SKM-1 (cell line): ENCODE results near the gene PTPRN2.

ENCODE experiments used
- DNase-seq: peaks from one replicate; lab custom pipeline; 2025; ENCODE audit not compliant: unreplicated experiment; lab: John Stamatoyannopoulos, UW

Gene PTPRN2

GRCh38 chr7:158129037-158130022, 458.3 kb downstream of the PTPRN2 start:
- no peak for DNase-seq

- DNase-seq, result no peak
Observed at GRCh38 chr7:158128572-158128971, 459.1 kb downstream of the PTPRN2 start.

GRCh38 chr7:158127241-158127640, 460.4 kb downstream of the PTPRN2 start:
- DNase-seq, result no peak

- no peak for DNase-seq
Observed at GRCh38 chr7:158126661-158127060, 461.0 kb downstream of the PTPRN2 start.

- no peak for DNase-seq
Observed at GRCh38 chr7:158125721-158126120, 461.9 kb downstream of the PTPRN2 start.

- DNase-seq, result no peak
Observed at GRCh38 chr7:158125091-158125490, 462.5 kb downstream of the PTPRN2 start.

GRCh38 chr7:158124671-158125079, 462.9 kb downstream of the PTPRN2 start:
- no peak for DNase-seq

GRCh38 chr7:158123753-158124152, 463.9 kb downstream of the PTPRN2 start:
- no peak for DNase-seq

- DNase-seq, result no peak
Observed at GRCh38 chr7:158123214-158123613, 464.4 kb downstream of the PTPRN2 start.

- DNase-seq, result no peak
Observed at GRCh38 chr7:158121441-158122045, 466.1 kb downstream of the PTPRN2 start.

- no peak for DNase-seq
Observed at GRCh38 chr7:158120716-158121115, 466.9 kb downstream of the PTPRN2 start.

- no peak for DNase-seq
Observed at GRCh38 chr7:158120316-158120715, 467.3 kb downstream of the PTPRN2 start.

- no peak for DNase-seq
Observed at GRCh38 chr7:158117341-158118222, 470.0 kb downstream of the PTPRN2 start.

- no peak for DNase-seq
Observed at GRCh38 chr7:158116235-158116634, 471.4 kb downstream of the PTPRN2 start.

GRCh38 chr7:158114056-158114850, 473.4 kb downstream of the PTPRN2 start:
- no peak for DNase-seq

- no peak for DNase-seq
Observed at GRCh38 chr7:158113321-158114025, 474.1 kb downstream of the PTPRN2 start.

- no peak for DNase-seq
Observed at GRCh38 chr7:158112571-158113320, 474.9 kb downstream of the PTPRN2 start.

- DNase-seq, result no peak
Observed at GRCh38 chr7:158111906-158112570, 475.6 kb downstream of the PTPRN2 start.
